ENCODE data around the gene BTNL9.
"Not testable (repeated sequence)": the region's sequence is repeated elsewhere in the genome, so short reads cannot be mapped to it uniquely, and the experiment has no call there.

The BTNL9 gene

DNA sequence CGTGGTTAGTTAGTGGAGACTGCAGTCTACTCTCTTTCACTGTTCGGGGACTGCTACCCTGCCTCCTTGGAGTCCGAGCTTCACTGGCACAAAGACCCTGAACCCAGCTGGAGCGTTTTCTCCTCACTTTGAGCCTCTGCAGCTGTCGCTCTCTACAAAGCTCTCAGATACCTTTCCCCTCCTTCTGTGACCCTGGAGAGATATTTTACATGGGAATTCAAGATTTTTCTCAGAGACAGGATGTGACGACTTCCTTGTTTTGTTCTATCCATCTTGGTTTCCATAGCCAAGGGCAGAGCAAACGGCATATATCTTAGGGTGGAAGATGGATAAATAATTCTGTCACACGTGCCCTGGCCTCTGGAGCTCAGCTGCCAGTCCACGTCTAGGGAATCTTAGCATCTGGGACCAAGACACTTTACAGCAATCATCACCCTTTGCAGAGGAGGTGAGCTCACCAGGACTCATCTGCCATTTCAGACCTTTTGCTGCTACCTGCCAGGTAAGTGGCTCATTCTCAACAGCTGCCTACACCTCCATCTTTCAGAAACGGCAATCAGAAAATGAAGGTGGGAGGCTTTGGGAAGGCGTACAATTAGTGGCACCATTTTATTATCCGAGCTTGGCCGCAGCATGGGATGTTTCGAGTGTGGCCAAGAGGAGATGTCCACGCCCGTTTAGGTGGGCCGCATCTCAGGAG lies at the start of gene BTNL9:
TSS of gene BTNL9 (plus strand) at position 336 of the 700 bp plus-strand sequence. CDS start 5,224 bp downstream, outside the sequence.
- DNase-seq: no peak

- DNase-seq: no peak
These were observed 49.2 kb upstream of the BTNL9 start for GRCh38 chr5:180990882-180991242.

DNA sequence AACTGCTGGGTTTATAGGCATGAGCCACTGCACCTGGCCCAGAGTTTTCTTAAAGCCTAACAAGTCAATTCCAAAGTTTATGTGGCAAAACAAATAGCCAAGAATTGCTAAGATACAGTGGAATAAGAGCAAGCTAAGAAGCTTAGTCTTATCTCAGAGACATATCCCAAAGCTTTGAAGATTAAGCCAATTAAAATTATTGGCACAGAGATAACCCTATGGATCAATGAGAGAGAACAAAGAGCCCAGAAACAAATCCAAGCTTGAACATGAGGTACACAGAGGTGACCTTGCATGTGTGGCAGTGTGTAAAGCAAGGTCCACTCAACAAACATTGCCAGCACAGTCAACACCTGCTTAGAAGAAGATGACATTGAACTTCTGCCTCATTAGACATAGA lies 38.1 kb upstream of the BTNL9 start:
- no peak for DNase-seq

DNA sequence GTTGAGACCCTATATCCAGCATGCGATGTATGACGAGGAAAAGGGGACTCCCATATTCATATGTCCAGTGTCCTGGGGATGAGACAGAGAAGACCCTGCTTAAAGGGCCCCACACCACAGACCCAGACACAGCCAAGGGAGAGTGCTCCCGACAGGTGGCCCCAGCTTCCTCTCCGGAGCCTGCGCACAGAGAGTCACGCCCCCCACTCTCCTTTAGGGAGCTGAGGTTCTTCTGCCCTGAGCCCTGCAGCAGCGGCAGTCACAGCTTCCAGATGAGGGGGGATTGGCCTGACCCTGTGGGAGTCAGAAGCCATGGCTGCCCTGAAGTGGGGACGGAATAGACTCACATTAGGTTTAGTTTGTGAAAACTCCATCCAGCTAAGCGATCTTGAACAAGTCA lies 34.3 kb upstream of the BTNL9 start:
- DNase-seq: no peak

GRCh38 chr5:181008136-181008535 lies 31.9 kb upstream of the BTNL9 start:
- DNase-seq: no peak

DNA sequence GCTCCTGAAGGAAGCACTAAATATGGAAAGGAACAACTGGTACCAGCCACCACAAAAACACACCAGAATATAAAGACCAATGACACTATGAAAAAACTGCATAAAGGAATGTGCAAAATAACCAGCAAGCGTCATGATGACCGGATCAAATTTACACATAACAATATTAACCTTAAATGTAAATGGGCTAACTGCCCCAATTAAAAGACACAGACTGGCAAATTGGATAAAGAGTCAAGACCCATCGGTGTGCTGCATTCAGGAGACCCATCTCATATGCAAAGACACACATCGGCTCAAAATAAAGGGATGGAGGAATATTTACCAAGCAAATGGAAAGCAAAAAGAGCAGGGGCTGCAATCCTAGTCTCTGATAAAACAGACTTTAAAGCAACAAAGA lies 30.0 kb upstream of the BTNL9 start:
- not testable (repeated sequence) for DNase-seq

- not testable (repeated sequence) for DNase-seq
These were observed 25.4 kb upstream of the BTNL9 start for GRCh38 chr5:181014654-181015053.

DNA sequence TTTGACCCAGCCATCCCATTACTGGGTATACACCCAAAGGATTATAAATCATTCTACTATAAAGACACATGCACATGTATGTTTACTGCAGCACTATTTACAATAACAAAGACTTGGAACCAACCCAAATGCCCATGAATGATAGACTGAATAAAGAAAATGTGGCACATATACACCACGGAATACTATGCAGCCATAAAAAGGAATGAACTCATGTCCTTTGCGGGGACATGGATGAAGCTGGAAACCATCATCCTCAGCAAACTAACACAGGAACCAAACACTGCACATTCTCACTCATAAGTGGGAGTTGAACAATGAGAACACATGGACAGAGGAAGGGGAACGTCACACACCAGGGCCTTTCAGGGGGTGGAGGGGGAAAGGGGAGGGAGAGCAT lies 22.6 kb upstream of the BTNL9 start:
- not testable (repeated sequence) for DNase-seq

- DNase-seq: no peak
These were observed 19.4 kb upstream of the BTNL9 start for GRCh38 chr5:181020688-181021087.

DNA sequence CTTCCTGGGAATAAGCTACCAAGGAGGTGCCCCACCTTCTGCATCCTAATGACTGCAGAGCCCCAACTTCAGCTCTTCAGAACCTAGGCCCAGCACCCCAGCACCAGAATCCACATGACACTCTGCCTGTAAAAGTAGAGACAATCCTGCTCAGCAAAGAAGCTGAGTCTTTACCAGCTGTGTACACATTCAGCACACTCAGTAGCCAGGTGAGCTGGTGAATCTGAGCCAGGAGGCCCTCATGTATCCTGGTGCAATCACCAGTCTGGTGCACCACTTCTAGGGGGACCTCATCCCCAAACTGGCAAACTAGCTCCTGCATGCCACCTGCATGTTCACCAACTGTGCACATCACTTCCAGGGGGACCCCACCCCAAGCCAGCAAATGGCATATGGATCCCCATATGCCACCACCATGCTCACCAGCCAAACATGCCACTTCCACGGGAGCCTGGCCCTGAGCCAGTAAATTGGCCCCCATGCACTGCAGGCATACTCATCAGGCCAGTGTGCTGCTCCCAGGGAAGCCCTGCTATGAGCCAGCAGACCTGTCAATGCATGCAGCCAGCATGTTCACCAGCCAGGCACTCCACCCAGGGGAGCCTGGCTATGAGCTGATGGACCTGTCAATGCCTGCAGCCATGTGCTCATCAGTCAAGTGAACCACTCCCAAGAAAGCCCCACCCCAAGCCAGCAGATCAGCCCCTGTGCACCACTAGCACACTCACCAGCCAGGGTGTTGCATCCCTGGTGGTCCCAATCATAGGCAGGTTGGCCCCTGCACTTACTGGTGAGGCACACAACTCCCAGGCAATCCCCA lies 15.6 kb upstream of the BTNL9 start:
- no peak for DNase-seq

DNA sequence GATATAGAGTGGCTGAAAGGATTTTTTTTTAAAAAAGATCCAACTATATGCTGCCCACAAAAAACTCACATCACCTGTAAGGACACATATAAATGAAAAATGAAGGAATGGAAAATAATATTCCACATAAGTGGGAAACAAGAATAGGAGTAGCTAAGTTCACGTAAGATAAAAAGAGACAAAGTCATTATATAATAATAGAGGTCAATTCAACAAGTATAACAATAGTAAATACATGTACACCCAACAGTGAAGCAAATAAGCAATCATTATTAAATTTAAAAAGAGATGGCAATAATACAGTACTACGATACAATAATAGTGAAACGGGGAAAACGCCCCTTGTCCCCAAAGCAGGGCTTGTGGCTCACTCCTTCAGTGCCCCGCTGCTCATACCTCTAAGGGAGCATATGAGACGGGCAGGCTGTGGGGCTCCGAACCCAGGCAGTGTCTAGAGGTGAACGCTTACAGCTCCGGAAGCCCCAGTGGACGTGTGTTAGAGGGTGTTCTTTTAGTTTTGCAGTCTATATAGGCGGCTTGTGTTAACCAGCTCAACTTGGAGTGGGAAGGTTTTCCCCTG lies 12.5 kb upstream of the BTNL9 start:
- no peak for DNase-seq

GRCh38 chr5:181028032-181028819 lies 11.8 kb upstream of the BTNL9 start:
- DNase-seq: no peak

DNA sequence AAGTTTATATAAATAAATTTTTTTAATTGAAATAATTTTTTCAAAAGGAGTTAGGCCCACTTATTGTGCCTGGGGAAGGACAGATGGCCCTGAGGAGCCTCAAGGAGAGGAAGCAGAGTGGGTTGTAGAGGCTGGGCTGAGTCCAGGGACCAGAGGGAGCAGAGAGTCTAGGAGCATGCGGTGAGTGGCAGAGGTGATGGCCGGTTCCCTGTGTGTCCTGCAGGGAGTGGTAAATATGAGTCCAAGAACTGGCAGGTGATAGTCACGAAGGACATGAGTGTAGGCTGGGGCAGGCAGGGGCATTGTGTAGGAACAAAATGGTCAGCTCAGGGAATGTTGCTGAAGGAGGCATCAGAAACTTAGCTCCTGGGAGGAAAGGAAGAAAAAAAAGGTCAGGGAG lies 8.3 kb upstream of the BTNL9 start:
- no peak for DNase-seq

DNA sequence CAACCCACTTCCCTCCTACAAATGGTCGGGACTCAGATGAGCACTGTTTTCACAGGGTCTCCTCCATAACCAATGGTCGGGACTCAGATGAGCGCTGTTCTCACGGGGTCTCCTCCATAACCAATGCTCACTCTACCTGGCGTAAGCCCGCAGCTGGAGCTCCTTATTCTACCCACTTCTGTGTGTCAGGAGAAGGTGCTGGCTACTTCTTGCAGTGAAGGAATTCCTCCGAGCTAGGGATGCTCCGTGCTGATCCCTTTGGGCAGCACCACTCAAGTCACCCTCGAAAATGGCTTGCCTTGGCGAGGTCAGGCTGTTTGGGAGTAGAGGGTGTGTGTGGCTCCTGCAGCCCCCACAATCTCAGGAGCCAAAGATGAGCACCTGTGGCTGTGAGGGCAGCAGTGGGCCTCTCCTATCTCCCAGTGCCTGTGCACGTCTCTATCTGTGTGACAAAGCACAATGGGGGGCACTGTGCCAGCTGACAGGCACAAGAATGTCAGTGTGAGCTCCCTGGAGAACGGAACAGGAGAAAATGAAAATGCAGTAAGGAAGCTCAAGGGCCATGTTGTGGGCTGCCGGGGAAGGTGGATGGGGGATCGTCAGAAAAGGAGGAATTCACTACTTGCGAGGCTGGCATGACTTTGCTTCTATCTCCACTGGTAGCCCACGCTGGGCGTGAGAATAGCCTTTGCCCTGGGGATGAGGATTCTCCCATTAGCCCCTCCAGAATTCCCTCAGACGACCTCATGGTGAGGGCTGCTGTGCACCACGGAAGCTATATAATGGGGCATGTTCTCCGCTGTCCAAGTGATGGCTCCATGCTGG lies 3.9 kb upstream of the BTNL9 start:
- DNase-seq: no peak

GRCh38 chr5:181036816-181037364 lies 3.2 kb upstream of the BTNL9 start:
- DNase-seq: no peak

GRCh38 chr5:181037365-181037861 lies 2.7 kb upstream of the BTNL9 start:
- no peak for DNase-seq

DNA sequence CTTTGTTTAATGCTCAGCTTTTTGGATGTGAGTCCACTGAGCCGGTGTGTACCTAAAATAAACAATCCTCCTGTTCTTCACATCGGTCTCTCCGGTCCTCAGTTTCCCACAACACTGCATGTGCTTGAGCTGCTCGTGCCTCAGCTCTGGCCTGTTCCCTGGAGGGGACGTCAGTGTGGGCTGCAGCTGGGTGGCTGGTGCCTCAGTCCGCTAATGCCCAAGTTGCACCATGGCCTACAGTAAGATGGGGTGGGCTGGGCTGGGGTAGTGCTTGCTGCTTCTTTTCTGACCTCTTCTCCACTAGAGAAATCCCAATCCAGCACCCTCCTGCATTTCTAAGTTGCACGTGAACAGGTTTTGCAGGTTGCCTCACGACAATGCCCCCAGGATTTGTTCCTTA lies 595 bp upstream of the BTNL9 start:
- DNase-seq: no peak

DNA sequence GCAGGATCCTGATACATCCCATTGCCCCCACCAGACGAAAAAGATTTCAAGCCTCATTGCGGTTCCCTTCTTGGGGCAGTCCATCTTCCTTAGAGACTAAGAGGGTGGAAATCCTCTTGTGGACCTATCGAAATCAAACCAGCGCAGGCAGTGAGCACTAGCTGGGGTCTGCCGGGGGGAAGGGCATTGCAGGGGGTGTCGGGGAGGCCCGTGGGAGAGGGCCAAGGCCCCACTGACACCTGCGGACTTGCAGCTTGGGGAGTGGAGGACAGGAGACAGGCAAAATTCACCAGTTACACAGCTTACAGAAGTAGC lies 522 bp downstream of the BTNL9 start:
- DNase-seq: no peak

GRCh38 chr5:181041043-181041442 lies 977 bp downstream of the BTNL9 start:
- no peak for DNase-seq

DNA sequence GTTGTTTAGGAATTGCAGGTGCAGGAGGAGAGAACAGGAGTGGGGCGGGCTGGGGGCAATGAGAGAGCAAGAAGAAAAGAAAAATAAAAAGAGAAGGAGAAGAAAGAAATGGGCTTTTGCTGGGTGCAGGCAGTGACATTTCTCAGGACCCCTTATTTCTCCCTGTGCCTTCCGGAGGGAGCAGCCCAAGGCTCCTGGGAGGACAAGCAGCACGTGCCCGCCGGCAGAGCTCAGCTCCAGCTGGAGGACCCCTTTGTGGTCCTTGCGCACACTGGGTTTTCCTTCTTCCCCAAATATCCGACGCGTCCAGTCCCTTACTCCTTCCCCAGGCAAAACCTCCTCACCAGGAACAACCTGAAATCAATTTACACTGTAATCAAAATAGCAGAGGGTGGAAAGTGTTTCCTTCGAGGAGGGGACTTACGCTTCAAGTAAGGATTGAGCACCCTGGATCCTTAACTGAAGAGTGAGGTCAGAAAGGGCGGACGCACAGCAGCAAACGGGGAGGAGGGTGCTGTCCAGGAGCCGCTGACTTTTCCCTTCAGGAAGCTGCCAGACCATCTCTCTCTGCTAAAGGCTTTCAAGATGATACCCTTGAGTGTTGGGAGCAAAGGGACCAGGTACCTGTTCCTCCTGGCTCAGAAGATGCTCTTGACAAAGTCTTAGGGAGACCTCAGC lies 2.1 kb downstream of the BTNL9 start:
- DNase-seq: no peak

GRCh38 chr5:181042722-181043121 lies 2.7 kb downstream of the BTNL9 start:
- DNase-seq: no peak

Measured in NCI-H2029 (cell line).